GM19239 (cell line): ENCODE results near the gene SRRM2.

Experiments used
- DNase-seq: peaks from one replicate; pipeline ENCODE4 v3.0.0; 2011; ENCODE audit warnings: low spot score; ENCODE audit not compliant: insufficient read length
- FAIRE-seq: peaks from 2 replicates; lab custom pipeline; 2011; peaks lifted over from hg19 to GRCh38; lab: Jason Lieb, UNC

The SRRM2 gene

GRCh38 chr16:2814551-2815298 is 62.3 kb downstream of the SRRM2 start:
- FAIRE-seq (no peak), DNase-seq (no peak)

GRCh38 chr16:2815299-2815771 is 62.9 kb downstream of the SRRM2 start:
- no peak for FAIRE-seq
- no peak for DNase-seq

GRCh38 chr16:2816751-2817339 is 64.4 kb downstream of the SRRM2 start, which contains the start of gene PRSS21:
TSS of gene PRSS21 (plus strand) at chr16:2817237. CDS start at chr16:2817269, 32 bp downstream.
- no peak for FAIRE-seq
- no peak for DNase-seq

GRCh38 chr16:2817340-2818271 is 65.2 kb downstream of the SRRM2 start:
- DNase-seq (no peak), FAIRE-seq (no peak)

DNA sequence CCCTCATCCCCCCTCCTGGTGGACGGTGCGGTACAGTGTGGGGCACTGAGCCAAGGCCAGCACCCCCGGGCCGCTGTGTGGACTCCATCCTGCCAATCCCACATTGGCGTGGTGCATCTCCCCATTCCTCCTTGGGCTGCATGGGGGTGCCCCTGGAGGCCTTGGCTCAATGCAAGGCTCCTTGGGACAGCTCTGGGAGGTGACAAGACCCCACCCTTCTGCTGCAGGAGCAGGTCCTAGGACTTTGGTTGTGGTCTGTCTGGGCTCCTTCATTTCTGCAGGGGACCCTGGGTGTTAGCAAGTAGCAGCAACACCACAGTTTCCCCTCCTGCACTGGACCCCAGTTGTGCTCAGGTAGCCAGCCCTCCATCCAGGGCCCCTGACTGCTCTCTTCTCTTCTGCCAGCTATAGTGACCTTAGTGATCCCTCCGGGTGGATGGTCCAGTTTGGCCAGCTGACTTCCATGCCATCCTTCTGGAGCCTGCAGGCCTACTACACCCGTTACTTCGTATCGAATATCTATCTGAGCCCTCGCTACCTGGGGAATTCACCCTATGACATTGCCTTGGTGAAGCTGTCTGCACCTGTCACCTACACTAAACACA is 65.9 kb downstream of the SRRM2 start:
- FAIRE-seq (no peak), DNase-seq (no peak)

- FAIRE-seq (no peak), DNase-seq (no peak)
Measured at GRCh38 chr16:2819179-2819938, 66.9 kb downstream of the SRRM2 start.

DNA sequence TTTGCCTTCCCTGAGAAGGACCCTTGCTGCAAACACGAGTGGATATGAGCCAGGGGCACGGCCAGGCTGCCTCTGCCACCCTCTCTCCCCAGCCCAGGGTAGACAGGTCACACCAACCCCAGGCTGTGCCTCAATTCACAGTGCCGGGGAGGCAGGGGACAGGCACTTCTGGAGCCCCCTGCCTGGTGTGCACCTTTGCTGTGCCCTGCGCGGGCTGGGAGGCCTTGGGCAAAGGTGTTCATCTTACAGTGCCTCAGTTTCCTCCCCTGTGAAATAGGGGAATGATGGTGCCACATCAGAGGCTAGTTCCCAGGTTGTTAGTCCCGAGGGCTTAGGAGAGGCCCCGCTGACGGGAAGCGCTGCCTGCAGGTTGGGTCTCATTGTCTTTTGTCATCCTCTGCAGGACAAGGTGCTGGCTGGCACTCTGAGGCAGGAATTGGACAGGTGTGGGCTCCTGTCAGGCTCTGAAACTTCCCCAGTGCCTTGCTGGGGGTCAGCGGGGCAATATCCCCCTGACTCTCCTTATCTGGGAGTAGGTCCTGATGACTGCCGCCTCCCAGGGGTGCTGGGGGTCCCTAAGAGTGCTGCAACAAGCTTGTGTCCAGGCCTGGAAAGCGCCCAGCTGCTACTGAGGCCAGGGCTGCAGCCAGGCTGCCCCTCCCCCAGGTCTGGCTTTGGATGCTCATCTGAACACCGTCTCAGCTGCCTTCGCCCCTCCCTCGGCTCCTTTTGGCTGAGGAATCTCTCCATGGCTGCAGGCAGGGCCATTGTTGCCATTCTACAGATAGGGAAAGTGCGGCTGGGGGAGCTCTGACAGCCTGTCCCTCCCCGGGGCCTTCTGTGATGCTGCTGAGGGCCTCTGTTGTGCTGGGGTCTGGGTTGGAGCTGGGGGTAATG is 67.7 kb downstream of the SRRM2 start:
- FAIRE-seq (no peak), DNase-seq (no peak)
